BLaER1 treated with 17β-estradiol and CSF1 and Interleukin-3, amounts not matched to agents 10 nM and 100 nM (cell line): ENCODE measurements around the gene CLEC12A.
"Not testable (repeated sequence)": the region's sequence is repeated elsewhere in the genome, so short reads cannot be mapped to it uniquely, and the experiment has no call there.

Experiments used
- H3K27ac ChIP-seq, 11 experiments: shearing (Covaris generic); formaldehyde crosslinking; 2 replicates each; pipeline ENCODE4 v1.8.1; 2022
- H3K27me3 ChIP-seq, 11 experiments: shearing (Covaris generic); formaldehyde crosslinking; 2 replicates each; pipeline ENCODE4 v1.8.1; 2022
- H3K36me3 ChIP-seq, 11 experiments: shearing (Covaris generic); formaldehyde crosslinking; 2 replicates each; pipeline ENCODE4 v1.8.1; 2022
- H3K4me1 ChIP-seq, 10 experiments: shearing (Covaris generic); formaldehyde crosslinking; 2 replicates each; pipeline ENCODE4 v1.8.1; 2022
- H3K4me2 ChIP-seq, 11 experiments: shearing (Covaris generic); formaldehyde crosslinking; 2 replicates each; pipeline ENCODE4 v1.8.1; 2022
- H3K4me3 ChIP-seq, 10 experiments: shearing (Covaris generic); formaldehyde crosslinking; 2 replicates each; pipeline ENCODE4 v1.8.1; 2022
- H3K9ac ChIP-seq, 11 experiments: shearing (Covaris generic); formaldehyde crosslinking; 2 replicates each; pipeline ENCODE4 v1.8.1; 2022
- H3K9me3 ChIP-seq, 11 experiments: shearing (Covaris generic); formaldehyde crosslinking; replicated peaks in 1 of 11; 2 replicates each; pipeline ENCODE4 v1.8.1; 2022
- H4K20me1 ChIP-seq, 11 experiments: shearing (Covaris generic); formaldehyde crosslinking; 2 replicates each; pipeline ENCODE4 v1.8.1; 2022
- Cebpa-rat ChIP-seq, 11 experiments: shearing (Covaris generic); IDR thresholded peaks; 2 replicates each; pipeline ENCODE4 v1.8.1; 2022

The CLEC12A gene

DNA sequence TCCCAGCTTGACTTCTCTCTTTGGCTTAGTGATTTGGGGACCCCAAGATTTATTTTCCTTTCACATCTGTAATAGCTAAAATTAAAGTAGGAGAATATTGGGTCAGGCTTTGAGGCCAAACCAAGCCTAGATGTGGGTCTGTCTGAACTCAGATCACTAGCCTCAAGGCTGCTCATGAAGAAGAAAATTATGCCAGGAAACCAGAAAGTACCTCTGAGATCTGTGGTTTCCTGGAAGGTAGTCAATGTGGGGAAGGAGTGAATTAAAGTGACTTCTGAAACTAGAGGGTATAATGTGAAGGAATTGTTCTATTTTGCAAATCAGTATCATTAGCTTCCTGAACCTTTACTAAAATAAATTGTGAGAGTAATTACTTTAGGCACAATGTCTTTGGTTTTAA is 13.4 kb upstream of the CLEC12A start:
- Histone ChIP-seq H3K4me1 (peaks cover 14 to 83% (median 25%) of the 10 kb centered on the region in 10 experiments), H3K9ac (no peak overlapping the region), H4K20me1 (no peaks in the 10 kb centered on the region), H3K36me3 (no peaks in the 10 kb centered on the region), H3K9me3 (no peaks in the 10 kb centered on the region; a peak in 1 of 22 replicates), H3K27ac (peak overlapping the region in 1 of 11 experiments; percentile 25; a peak in 1 of 22 replicates), H3K27me3 (no peaks in the 10 kb centered on the region), H3K4me3 (no peak overlapping the region), H3K4me2 (peak overlapping the region; percentile 46 to 71 (median 65))
- no peak for TF ChIP-seq Cebpa-rat (IDR thresholded peaks at IDR 0.05)

GRCh38 chr12:9960590-9960989 is 10.6 kb upstream of the CLEC12A start:
- peaks cover 14 to 84% (median 28%) of the 10 kb centered on the region in 10 experiments for H3K4me1 ChIP-seq
- peak overlapping the region in 6 of 11 experiments; percentile 33 to 80 (median 64); a peak in 12 of 22 replicates for H3K4me2 ChIP-seq
- H3K27me3 ChIP-seq, result no peaks in the 10 kb centered on the region
- H3K36me3 ChIP-seq, result no peaks in the 10 kb centered on the region
- H3K9me3 ChIP-seq, result no peaks in the 10 kb centered on the region
- H3K4me3 ChIP-seq, result no peak overlapping the region
- no peak for TF ChIP-seq Cebpa-rat (IDR thresholded peaks at IDR 0.05)
- H4K20me1 ChIP-seq, result no peaks in the 10 kb centered on the region
- peak overlapping the region in 6 of 11 experiments; percentile 26 to 84 (median 62); a peak in 11 of 22 replicates for H3K27ac ChIP-seq
- peak overlapping the region in 4 of 11 experiments; percentile 1 to 64 (median 54); a peak in 7 of 22 replicates for H3K9ac ChIP-seq

- no peak for TF ChIP-seq Cebpa-rat (IDR thresholded peaks at IDR 0.05)
- peak overlapping the region in 3 of 11 experiments; percentile 45 to 64 (median 63); a peak in 7 of 22 replicates for H3K9ac ChIP-seq
Observed at GRCh38 chr12:9961106-9961505, 10.1 kb upstream of the CLEC12A start.

GRCh38 chr12:9961901-9962300 is 9.3 kb upstream of the CLEC12A start:
- Histone ChIP-seq H3K27ac (peak overlapping the region in 1 of 11 experiments; percentile 84; a peak in 2 of 22 replicates), H3K9ac (no peak overlapping the region), H3K4me1 (peaks cover 14 to 76% (median 28%) of the 10 kb centered on the region in 10 experiments), H4K20me1 (no peaks in the 10 kb centered on the region), H3K36me3 (no peaks in the 10 kb centered on the region), H3K27me3 (no peaks in the 10 kb centered on the region), H3K4me3 (no peak overlapping the region), H3K9me3 (no peaks in the 10 kb centered on the region), H3K4me2 (peak overlapping the region in 3 of 11 experiments; percentile 7 to 65 (median 64); a peak in 4 of 22 replicates)
- no peak for TF ChIP-seq Cebpa-rat (IDR thresholded peaks at IDR 0.05)

More at GRCh38 chr12:9961106-9961505, 10.1 kb upstream of the CLEC12A start:
- no peaks in the 10 kb centered on the region for H4K20me1 ChIP-seq
- no peaks in the 10 kb centered on the region for H3K36me3 ChIP-seq
- H3K27ac ChIP-seq, result peak overlapping the region in 6 of 11 experiments; percentile 26 to 84 (median 62); a peak in 11 of 22 replicates
- H3K4me1 ChIP-seq, result peaks cover 14 to 79% (median 28%) of the 10 kb centered on the region in 10 experiments
- H3K27me3 ChIP-seq, result no peaks in the 10 kb centered on the region
- H3K4me2 ChIP-seq, result peak overlapping the region in 6 of 11 experiments; percentile 33 to 80 (median 64); a peak in 11 of 22 replicates
- H3K4me3 ChIP-seq, result no peak overlapping the region
- no peaks in the 10 kb centered on the region for H3K9me3 ChIP-seq

- TF ChIP-seq Cebpa-rat (IDR thresholded peaks at IDR 0.05), result no peak
- H3K27ac ChIP-seq, result no peak overlapping the region
- H3K4me3 ChIP-seq, result no peak overlapping the region
Observed at GRCh38 chr12:9969673-9970072, 1.5 kb upstream of the CLEC12A start.

GRCh38 chr12:9973949-9974348 is 2.7 kb downstream of the CLEC12A start:
- H3K9ac ChIP-seq, result no peak overlapping the region
- peak overlapping the region in 3 of 10 experiments; percentile 17 to 57 (median 48); a peak in 4 of 20 replicates for H3K4me3 ChIP-seq
- peaks cover 0 to 17% (median 0%) of the 10 kb centered on the region in 11 experiments; a peak in 2 of 22 replicates for H4K20me1 ChIP-seq
- H3K9me3 ChIP-seq, result peaks cover 18 to 46% (median 22%) of the 10 kb centered on the region in 11 experiments
- no peaks in the 10 kb centered on the region for H3K27me3 ChIP-seq
- TF ChIP-seq Cebpa-rat (IDR thresholded peaks at IDR 0.05), result no peak
- peak overlapping the region in 3 of 11 experiments; percentile 56 to 84 (median 77); a peak in 5 of 22 replicates for H3K4me2 ChIP-seq
- no peak overlapping the region for H3K27ac ChIP-seq
- peaks cover 0 to 75% (median 0%) of the 10 kb centered on the region in 10 experiments; a peak in 8 of 20 replicates for H3K4me1 ChIP-seq
- H3K36me3 ChIP-seq, result peaks cover 0 to 53% (median 0%) of the 10 kb centered on the region in 11 experiments; a peak in 6 of 22 replicates

More at GRCh38 chr12:9969673-9970072, 1.5 kb upstream of the CLEC12A start:
- Histone ChIP-seq H3K9ac (no peak overlapping the region), H3K9me3 (peaks cover 0 to 23% (median under 1%) of the 10 kb centered on the region in 11 experiments; a peak in 10 of 22 replicates), H4K20me1 (no peaks in the 10 kb centered on the region), H3K27me3 (no peaks in the 10 kb centered on the region), H3K36me3 (peaks cover 0 to 24% (median 0%) of the 10 kb centered on the region in 11 experiments; a peak in 5 of 22 replicates), H3K4me1 (peaks cover 0 to 66% (median 2%) of the 10 kb centered on the region in 10 experiments; a peak in 9 of 20 replicates), H3K4me2 (peak overlapping the region in 1 of 11 experiments; percentile 71; a peak in 1 of 22 replicates)

DNA sequence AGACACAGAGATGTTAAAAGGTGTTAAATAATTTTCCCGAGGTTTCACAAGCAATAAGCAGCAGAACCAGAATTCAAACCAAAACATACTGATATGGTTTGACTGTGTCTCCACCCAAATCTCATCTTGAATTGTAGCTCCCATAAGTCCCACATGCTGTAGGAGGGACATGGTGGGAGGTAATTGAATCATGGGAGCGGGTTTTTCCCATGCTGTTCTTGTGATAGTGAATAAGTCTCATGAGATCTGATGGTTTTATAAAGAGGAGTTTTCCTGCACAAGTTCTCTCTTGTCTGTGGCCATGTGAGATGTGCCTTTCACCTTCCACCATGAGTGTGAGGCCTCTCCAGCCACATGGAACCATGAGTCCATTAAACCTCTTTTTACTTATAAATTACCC is 3.5 kb downstream of the CLEC12A start:
- H3K27me3 ChIP-seq, H3K9ac ChIP-seq, H3K27ac ChIP-seq: not testable (repeated sequence)
- Histone ChIP-seq H3K9me3 (peaks cover 18 to 46% (median 22%) of the 10 kb centered on the region in 11 experiments), H3K36me3 (peaks cover 0 to 59% (median 0%) of the 10 kb centered on the region in 11 experiments; a peak in 7 of 22 replicates), H3K4me3 (peak overlapping the region in 2 of 10 experiments; percentile 17 to 31; a peak in 1 of 20 replicates), H3K4me1 (peaks cover 0 to 81% (median 0%) of the 10 kb centered on the region in 10 experiments; a peak in 8 of 20 replicates), H3K4me2 (peak overlapping the region in 3 of 11 experiments; percentile 54 to 77 (median 56); a peak in 5 of 22 replicates), H4K20me1 (peaks cover 0 to 20% (median 0%) of the 10 kb centered on the region in 11 experiments; a peak in 3 of 22 replicates)

DNA sequence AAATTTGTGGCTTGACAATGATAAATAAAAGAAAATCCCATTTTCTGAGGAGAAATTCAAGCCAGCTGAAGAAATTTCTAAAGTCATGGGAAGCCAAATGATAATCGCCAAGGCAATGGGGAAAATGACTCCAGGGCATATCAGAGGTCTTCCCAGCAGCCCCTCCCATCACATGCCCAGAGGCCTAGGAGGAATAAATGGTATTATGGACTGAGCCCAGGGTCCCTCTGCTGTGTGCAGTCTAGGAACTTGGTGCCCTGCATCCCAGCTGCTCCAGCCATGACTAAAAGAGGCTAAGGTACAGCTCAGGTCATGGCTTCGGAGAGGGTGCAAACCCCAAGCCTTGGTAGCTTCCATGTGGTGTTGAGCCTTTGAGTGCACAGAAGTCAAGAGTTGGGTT is 4.4 kb downstream of the CLEC12A start:
- peaks cover 0 to 20% (median 0%) of the 10 kb centered on the region in 11 experiments; a peak in 3 of 22 replicates for H4K20me1 ChIP-seq
- no peak for TF ChIP-seq Cebpa-rat (IDR thresholded peaks at IDR 0.05)
- H3K4me3 ChIP-seq, result 0 out of 20 replicates have a peak overlapping the region, but pooled peaks of 1 of the 10 experiments have one; percentile 1
- H3K9me3 ChIP-seq, result peaks cover 18 to 46% (median 22%) of the 10 kb centered on the region in 11 experiments
- no peak overlapping the region for H3K9ac ChIP-seq
- H3K36me3 ChIP-seq, result peaks cover 0 to 68% (median 0%) of the 10 kb centered on the region in 11 experiments; a peak in 7 of 22 replicates
- peak overlapping the region in 2 of 11 experiments; percentile 24 to 77; a peak in 2 of 22 replicates for H3K4me2 ChIP-seq
- H3K27me3 ChIP-seq, result no peaks in the 10 kb centered on the region
- no peak overlapping the region for H3K27ac ChIP-seq
- peaks cover 0 to 79% (median 0%) of the 10 kb centered on the region in 10 experiments; a peak in 8 of 20 replicates for H3K4me1 ChIP-seq

DNA sequence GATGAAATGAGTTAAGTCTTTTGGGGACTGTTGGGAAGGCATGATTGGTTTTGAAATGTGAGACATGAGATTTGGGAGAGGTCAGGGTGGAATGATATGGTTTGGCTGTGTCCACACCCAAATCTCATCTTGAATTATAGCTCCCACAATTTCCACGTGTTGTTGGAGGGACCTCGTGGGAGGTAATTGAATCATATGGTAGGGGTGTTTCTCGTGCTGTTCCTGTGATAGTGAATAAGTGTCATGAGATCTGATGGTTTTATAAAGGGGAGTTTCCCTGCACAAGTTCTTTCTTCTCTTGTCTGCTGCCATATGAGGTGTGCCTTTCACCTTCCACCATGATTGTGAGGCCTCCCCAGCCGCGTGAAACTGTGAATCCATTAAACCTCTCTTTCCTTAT is 5.4 kb downstream of the CLEC12A start:
- H3K9me3 ChIP-seq, result peaks cover 18 to 46% (median 22%) of the 10 kb centered on the region in 11 experiments
- H4K20me1 ChIP-seq, result peaks cover 0 to 20% (median 0%) of the 10 kb centered on the region in 11 experiments; a peak in 3 of 22 replicates
- not testable (repeated sequence) for H3K9ac ChIP-seq, H3K27ac ChIP-seq, H3K27me3 ChIP-seq
- H3K4me3 ChIP-seq, result 0 out of 20 replicates have a peak overlapping the region, but pooled peaks of 1 of the 10 experiments have one; percentile 1
- H3K36me3 ChIP-seq, result peaks cover 0 to 78% (median 0%) of the 10 kb centered on the region in 11 experiments; a peak in 7 of 22 replicates
- H3K4me1 ChIP-seq, result peaks cover 0 to 69% (median 0%) of the 10 kb centered on the region in 10 experiments; a peak in 5 of 20 replicates
- peak overlapping the region in 2 of 11 experiments; percentile 24 to 77; a peak in 4 of 22 replicates for H3K4me2 ChIP-seq
